Panc1 (cell line): ENCODE data around the gene SYN1. TPM values are rescaled to one million over a fixed set of nuclear protein-coding genes. Genes with fewer than 3 reads are reported as not detected.

ENCODE experiments used
- ATAC-seq: fragments of 200-7000 bp; cut with Tn5 transposase; 2 replicates; pipeline ENCODE4 v1.9.1; 2020; ENCODE audit warnings: mild to moderate bottlenecking, moderate library complexity
- BruUV-seq: library from RNA; stranded (reverse); fragments of 400-500 nt; replicated peaks from 2 replicates; lab custom pipeline; 2021; lab: Mats Ljungman, UMichigan
- CTCF ChIA-PET: fragments of 300-600 bp; sonication (Branson Sonifier 250); formaldehyde crosslinking; loops from one replicate; lab custom pipeline; 2022; ENCODE audit warnings: antibody characterized with exemption; lab: Charles Lee
- POLR2A ChIA-PET: fragments of 300-600 bp; sonication (Branson Sonifier 250); formaldehyde crosslinking; loops from one replicate; lab custom pipeline; 2022; ENCODE audit warnings: antibody characterized with exemption; lab: Charles Lee
- DNase-seq: peaks from one replicate; pipeline ENCODE4 v3.0.0-alpha.2; 2010; ENCODE audit warnings: low read depth, low spot score
- H3K27ac ChIP-seq: 2 replicates; pipeline ENCODE4 v1.5.1; 2011; ENCODE audit warnings: mild to moderate bottlenecking, low read length, inconsistent platforms
- H3K27me3 ChIP-seq: fragments of 200-500 bp; sonication (Bioruptor generic); 2 replicates; pipeline ENCODE4 v1.6.0; 2014; ENCODE audit warnings: low read length, inconsistent platforms; ENCODE audit not compliant: control insufficient read depth, insufficient read depth
- H3K36me3 ChIP-seq: fragments of 200-500 bp; sonication (Bioruptor generic); 2 replicates; pipeline ENCODE4 v1.5.1; 2014; ENCODE audit warnings: inconsistent platforms, mild to moderate bottlenecking, low read length, moderate library complexity; ENCODE audit not compliant: control insufficient read depth, insufficient read depth
- H3K4me1 ChIP-seq: 2 replicates; pipeline ENCODE4 v1.5.1; 2011; ENCODE audit warnings: inconsistent platforms, mild to moderate bottlenecking, low read length, moderate library complexity; ENCODE audit not compliant: control insufficient read depth, insufficient read depth
- H3K4me3 ChIP-seq, 2 experiments: 2 replicates each; pipeline ENCODE4 v1.5.1; 2011 to 2012; ENCODE audit warnings: low read depth in 2 of 2, low read length in 2 of 2, mild to moderate bottlenecking in 2 of 2, inconsistent platforms in 1 of 2, moderate library complexity in 1 of 2
- H3K9me3 ChIP-seq: fragments of 200-500 bp; sonication (Bioruptor generic); 2 replicates; pipeline ENCODE4 v1.5.1; 2014; ENCODE audit warnings: low read depth, mild to moderate bottlenecking, inconsistent platforms, low read length, moderate library complexity; ENCODE audit not compliant: control insufficient read depth, insufficient read depth
- POLR2AphosphoS5 ChIP-seq: IDR thresholded peaks from 2 replicates; pipeline ENCODE4 v1.6.1; 2012; ENCODE audit warnings: mild to moderate bottlenecking, low read depth, low read length, moderate library complexity
- SIN3A ChIP-seq: IDR thresholded peaks from 2 replicates; pipeline ENCODE4 v1.6.1; 2012; ENCODE audit warnings: low read depth, mild to moderate bottlenecking, low read length, moderate library complexity, borderline replicate concordance; ENCODE audit not compliant: insufficient read depth
- TCF7L2 ChIP-seq: IDR thresholded peaks from 2 replicates; pipeline ENCODE4 v1.6.1; 2011; ENCODE audit warnings: mild to moderate bottlenecking, low read depth, low read length, inconsistent platforms
- in situ Hi-C: cut with HindIII; loops from 2 replicates; pipeline ENCODE4 v1.10.0; 2016; ENCODE audit warnings: low sequenced_read_pairs, low pct_unique_long_range_greater_than_20kb
- intact Hi-C: fragments of 100-400 bp; cut with micrococcal nuclease; formaldehyde crosslinking; loops from one replicate; pipeline ENCODE4 v1.10.0; 2022; ENCODE audit not compliant: unreplicated experiment
- total RNA-seq: library from RNA; stranded (reverse); gene quantifications from one replicate; pipeline ENCODE4 v1.2.1, GENCODE V29; 2021; ENCODE audit not compliant: unreplicated experiment
- TF ChIP-seq, protein P1 (sequence below), 2 experiments: IDR thresholded peaks; 2 replicates each; pipeline ENCODE4 v1.6.1; 2011 to 2012; ENCODE audit warnings: low read depth in 2 of 2, control low read depth in 1 of 2, low read length in 1 of 2, mild to moderate bottlenecking in 1 of 2, moderate library complexity in 1 of 2; ENCODE audit not compliant: insufficient read depth in 1 of 2
- TF ChIP-seq, protein P2 (sequence below): fragments of 450-650 bp; IDR thresholded peaks from 2 replicates; pipeline ENCODE4 v1.5.1; 2017; ENCODE audit warnings: mild to moderate bottlenecking

Gene SYN1
- total RNA-seq, 1 experiment from 2014 or later = 1.0 TPM

DNA sequence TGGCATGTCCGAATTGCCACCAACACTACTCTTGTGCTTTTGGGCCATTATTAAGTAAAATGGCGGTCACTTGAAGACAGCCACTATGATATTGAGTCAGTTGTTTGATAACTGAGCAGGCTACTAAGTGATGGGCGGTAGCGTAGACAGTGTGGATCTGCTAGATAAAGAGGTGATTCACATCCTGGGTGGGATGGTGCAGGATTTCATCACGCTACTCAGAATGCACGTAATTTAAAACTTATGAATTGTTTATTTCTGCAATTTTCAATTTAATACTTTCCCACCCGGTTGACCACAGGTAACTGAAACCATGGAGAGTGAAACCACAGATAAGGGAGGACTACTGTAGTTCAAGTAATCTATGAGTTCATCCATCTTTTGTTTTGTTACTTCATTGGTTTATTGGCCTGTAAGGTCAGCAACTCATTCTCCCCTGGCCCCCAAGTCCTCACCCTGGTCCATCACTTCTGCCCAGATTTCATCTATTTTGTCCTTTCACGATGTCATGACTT is 55.8 kb downstream of the SYN1 start:
- ATAC-seq = no peak
- intact Hi-C loops (no loop called here), in situ Hi-C loops (no loop called here)
- H3K4me1 ChIP-seq = no peaks in the 10 kb centered on the region
- no peak for TF ChIP-seq TCF7L2
- no peak for TF ChIP-seq SIN3A
- TF ChIP-seq, protein P1, sequence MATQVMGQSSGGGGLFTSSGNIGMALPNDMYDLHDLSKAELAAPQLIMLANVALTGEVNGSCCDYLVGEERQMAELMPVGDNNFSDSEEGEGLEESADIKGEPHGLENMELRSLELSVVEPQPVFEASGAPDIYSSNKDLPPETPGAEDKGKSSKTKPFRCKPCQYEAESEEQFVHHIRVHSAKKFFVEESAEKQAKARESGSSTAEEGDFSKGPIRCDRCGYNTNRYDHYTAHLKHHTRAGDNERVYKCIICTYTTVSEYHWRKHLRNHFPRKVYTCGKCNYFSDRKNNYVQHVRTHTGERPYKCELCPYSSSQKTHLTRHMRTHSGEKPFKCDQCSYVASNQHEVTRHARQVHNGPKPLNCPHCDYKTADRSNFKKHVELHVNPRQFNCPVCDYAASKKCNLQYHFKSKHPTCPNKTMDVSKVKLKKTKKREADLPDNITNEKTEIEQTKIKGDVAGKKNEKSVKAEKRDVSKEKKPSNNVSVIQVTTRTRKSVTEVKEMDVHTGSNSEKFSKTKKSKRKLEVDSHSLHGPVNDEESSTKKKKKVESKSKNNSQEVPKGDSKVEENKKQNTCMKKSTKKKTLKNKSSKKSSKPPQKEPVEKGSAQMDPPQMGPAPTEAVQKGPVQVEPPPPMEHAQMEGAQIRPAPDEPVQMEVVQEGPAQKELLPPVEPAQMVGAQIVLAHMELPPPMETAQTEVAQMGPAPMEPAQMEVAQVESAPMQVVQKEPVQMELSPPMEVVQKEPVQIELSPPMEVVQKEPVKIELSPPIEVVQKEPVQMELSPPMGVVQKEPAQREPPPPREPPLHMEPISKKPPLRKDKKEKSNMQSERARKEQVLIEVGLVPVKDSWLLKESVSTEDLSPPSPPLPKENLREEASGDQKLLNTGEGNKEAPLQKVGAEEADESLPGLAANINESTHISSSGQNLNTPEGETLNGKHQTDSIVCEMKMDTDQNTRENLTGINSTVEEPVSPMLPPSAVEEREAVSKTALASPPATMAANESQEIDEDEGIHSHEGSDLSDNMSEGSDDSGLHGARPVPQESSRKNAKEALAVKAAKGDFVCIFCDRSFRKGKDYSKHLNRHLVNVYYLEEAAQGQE (IDR thresholded peaks at IDR 0.05; ENCODE audit: insufficient read depth in 1 of 2, low read depth in 2 of 2, low read length in 1 of 2) = no peak
- no peak for TF ChIP-seq POLR2AphosphoS5
- TF ChIP-seq, protein P2, sequence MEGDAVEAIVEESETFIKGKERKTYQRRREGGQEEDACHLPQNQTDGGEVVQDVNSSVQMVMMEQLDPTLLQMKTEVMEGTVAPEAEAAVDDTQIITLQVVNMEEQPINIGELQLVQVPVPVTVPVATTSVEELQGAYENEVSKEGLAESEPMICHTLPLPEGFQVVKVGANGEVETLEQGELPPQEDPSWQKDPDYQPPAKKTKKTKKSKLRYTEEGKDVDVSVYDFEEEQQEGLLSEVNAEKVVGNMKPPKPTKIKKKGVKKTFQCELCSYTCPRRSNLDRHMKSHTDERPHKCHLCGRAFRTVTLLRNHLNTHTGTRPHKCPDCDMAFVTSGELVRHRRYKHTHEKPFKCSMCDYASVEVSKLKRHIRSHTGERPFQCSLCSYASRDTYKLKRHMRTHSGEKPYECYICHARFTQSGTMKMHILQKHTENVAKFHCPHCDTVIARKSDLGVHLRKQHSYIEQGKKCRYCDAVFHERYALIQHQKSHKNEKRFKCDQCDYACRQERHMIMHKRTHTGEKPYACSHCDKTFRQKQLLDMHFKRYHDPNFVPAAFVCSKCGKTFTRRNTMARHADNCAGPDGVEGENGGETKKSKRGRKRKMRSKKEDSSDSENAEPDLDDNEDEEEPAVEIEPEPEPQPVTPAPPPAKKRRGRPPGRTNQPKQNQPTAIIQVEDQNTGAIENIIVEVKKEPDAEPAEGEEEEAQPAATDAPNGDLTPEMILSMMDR = no peak
- no TSS peak for BruUV-seq
- no peaks in the 10 kb centered on the region for H3K27me3 ChIP-seq
- no peaks in the 10 kb centered on the region for H3K9me3 ChIP-seq
- H3K27ac ChIP-seq = no peak overlapping the region
- H3K4me3 ChIP-seq = no peak overlapping the region
- no peaks in the 10 kb centered on the region; the same call in none of the 2 replicates for H3K36me3 ChIP-seq
- no peak for DNase-seq
- CTCF ChIA-PET = no interaction called here
- POLR2A ChIA-PET = no interaction called here

DNA sequence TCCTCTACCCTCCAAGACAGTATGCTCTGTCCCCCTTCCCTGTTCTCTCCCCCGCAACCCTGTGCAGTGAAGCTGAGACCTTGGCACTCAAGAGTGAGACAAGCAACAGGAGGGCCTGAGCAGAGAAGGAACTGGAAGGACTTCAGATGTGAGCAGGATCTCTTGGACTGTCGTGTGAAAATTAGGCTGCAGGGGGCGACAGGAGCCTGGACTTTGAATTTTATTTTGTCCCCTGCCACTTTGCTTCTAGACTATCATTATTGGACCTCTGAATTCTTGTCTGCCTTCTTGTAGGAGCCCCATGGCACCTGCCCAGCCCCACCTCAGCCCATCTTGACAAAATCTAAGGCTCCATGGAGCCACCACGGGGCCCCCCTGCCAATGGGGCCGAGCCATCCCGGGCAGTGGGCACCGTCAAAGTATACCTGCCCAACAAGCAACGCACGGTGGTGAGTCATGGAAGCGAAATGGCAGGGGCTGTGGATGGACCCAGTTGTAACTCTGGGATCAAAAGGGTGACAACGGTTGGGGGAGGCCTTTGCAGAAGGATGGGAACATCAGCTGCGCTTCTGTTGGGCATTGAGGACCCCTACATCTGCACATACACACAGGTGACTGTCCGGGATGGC is 56.9 kb downstream of the SYN1 start:
- ChIA-PET POLR2A (no interaction called here), CTCF (interaction anchor here (0.7 kb wide), 1 partner anchor 22 kb away, joined by 6 read pairs; no protein-coding TSS in a partner anchor)
- DNase-seq (no peak), ATAC-seq (no peak)
- Histone ChIP-seq H3K36me3 (no peaks in the 10 kb centered on the region; the same call in none of the 2 replicates), H3K27ac (no peak overlapping the region), H3K4me3 (no peak overlapping the region), H3K9me3 (no peaks in the 10 kb centered on the region), H3K4me1 (no peaks in the 10 kb centered on the region), H3K27me3 (no peaks in the 10 kb centered on the region)
- in situ Hi-C loops = no loop called here
- intact Hi-C loops = no loop called here
- TF ChIP-seq, protein P2 = peak; percentile 65
- TF ChIP-seq SIN3A = no peak
- no TSS peak for BruUV-seq
